Panc1 (cell line): ENCODE measurements around the gene UCP1. TPM values are rescaled to one million over a fixed set of nuclear protein-coding genes. Genes with fewer than 3 reads are reported as not detected.

ENCODE experiments used
- ATAC-seq: fragments of 200-7000 bp; cut with Tn5 transposase; 2 replicates; pipeline ENCODE4 v1.9.1; 2020; ENCODE audit warnings: mild to moderate bottlenecking, moderate library complexity
- Bru-seq: library from RNA; stranded (reverse); fragments of 400-500 nt; gene quantifications from one replicate; lab custom pipeline; 2021; lab: Mats Ljungman, UMichigan
- BruChase-seq, 2 experiments: library from RNA; stranded (reverse); fragments of 400-500 nt; gene quantifications; one replicate each; lab custom pipeline; 2021; lab: Mats Ljungman, UMichigan
- BruUV-seq: library from RNA; stranded (reverse); fragments of 400-500 nt; replicated peaks from 2 replicates; lab custom pipeline; 2021; lab: Mats Ljungman, UMichigan
- CTCF ChIA-PET: fragments of 300-600 bp; sonication (Branson Sonifier 250); formaldehyde crosslinking; loops from one replicate; lab custom pipeline; 2022; ENCODE audit warnings: antibody characterized with exemption; lab: Charles Lee
- POLR2A ChIA-PET: fragments of 300-600 bp; sonication (Branson Sonifier 250); formaldehyde crosslinking; loops from one replicate; lab custom pipeline; 2022; ENCODE audit warnings: antibody characterized with exemption; lab: Charles Lee
- DNase-seq: peaks from one replicate; pipeline ENCODE4 v3.0.0-alpha.2; 2010; ENCODE audit warnings: low read depth, low spot score
- H3K27ac ChIP-seq: 2 replicates; pipeline ENCODE4 v1.5.1; 2011; ENCODE audit warnings: mild to moderate bottlenecking, low read length, inconsistent platforms
- H3K27me3 ChIP-seq: fragments of 200-500 bp; sonication (Bioruptor generic); 2 replicates; pipeline ENCODE4 v1.6.0; 2014; ENCODE audit warnings: low read length, inconsistent platforms; ENCODE audit not compliant: control insufficient read depth, insufficient read depth
- H3K36me3 ChIP-seq: fragments of 200-500 bp; sonication (Bioruptor generic); 2 replicates; pipeline ENCODE4 v1.5.1; 2014; ENCODE audit warnings: inconsistent platforms, mild to moderate bottlenecking, low read length, moderate library complexity; ENCODE audit not compliant: control insufficient read depth, insufficient read depth
- H3K4me1 ChIP-seq: 2 replicates; pipeline ENCODE4 v1.5.1; 2011; ENCODE audit warnings: inconsistent platforms, mild to moderate bottlenecking, low read length, moderate library complexity; ENCODE audit not compliant: control insufficient read depth, insufficient read depth
- H3K4me3 ChIP-seq, 2 experiments: 2 replicates each; pipeline ENCODE4 v1.5.1; 2011 to 2012; ENCODE audit warnings: low read depth in 2 of 2, low read length in 2 of 2, mild to moderate bottlenecking in 2 of 2, inconsistent platforms in 1 of 2, moderate library complexity in 1 of 2
- H3K9me3 ChIP-seq: fragments of 200-500 bp; sonication (Bioruptor generic); 2 replicates; pipeline ENCODE4 v1.5.1; 2014; ENCODE audit warnings: low read depth, mild to moderate bottlenecking, inconsistent platforms, low read length, moderate library complexity; ENCODE audit not compliant: control insufficient read depth, insufficient read depth
- CTCF ChIP-seq: fragments of 450-650 bp; IDR thresholded peaks from 2 replicates; pipeline ENCODE4 v1.5.1; 2017; ENCODE audit warnings: mild to moderate bottlenecking
- POLR2AphosphoS5 ChIP-seq: IDR thresholded peaks from 2 replicates; pipeline ENCODE4 v1.6.1; 2012; ENCODE audit warnings: mild to moderate bottlenecking, low read depth, low read length, moderate library complexity
- REST ChIP-seq, 2 experiments: IDR thresholded peaks; 2 replicates each; pipeline ENCODE4 v1.6.1; 2011 to 2012; ENCODE audit warnings: low read depth in 2 of 2, control low read depth in 1 of 2, low read length in 1 of 2, mild to moderate bottlenecking in 1 of 2, moderate library complexity in 1 of 2; ENCODE audit not compliant: insufficient read depth in 1 of 2
- SIN3A ChIP-seq: IDR thresholded peaks from 2 replicates; pipeline ENCODE4 v1.6.1; 2012; ENCODE audit warnings: low read depth, mild to moderate bottlenecking, low read length, moderate library complexity, borderline replicate concordance; ENCODE audit not compliant: insufficient read depth
- TCF7L2 ChIP-seq: IDR thresholded peaks from 2 replicates; pipeline ENCODE4 v1.6.1; 2011; ENCODE audit warnings: mild to moderate bottlenecking, low read depth, low read length, inconsistent platforms
- in situ Hi-C: cut with HindIII; loops from 2 replicates; pipeline ENCODE4 v1.10.0; 2016; ENCODE audit warnings: low sequenced_read_pairs, low pct_unique_long_range_greater_than_20kb
- intact Hi-C: fragments of 100-400 bp; cut with micrococcal nuclease; formaldehyde crosslinking; loops from one replicate; pipeline ENCODE4 v1.10.0; 2022; ENCODE audit not compliant: unreplicated experiment
- long read RNA-seq: library from polyadenylated mRNA; unstranded; transcript quantifications from one replicate; pipeline ENCODE4 v2.0.0, GENCODE V29; 2021; ENCODE audit not compliant: unreplicated experiment
- polyA plus RNA-seq: library from polyadenylated mRNA; unstranded; fragments of >200 nt; gene quantifications from one replicate; pipeline ENCODE4 v1.2.1, GENCODE V29; 2012; ENCODE audit warnings: missing spikeins; ENCODE audit not compliant: insufficient read length
- total RNA-seq: library from RNA; stranded (reverse); gene quantifications from one replicate; pipeline ENCODE4 v1.2.1, GENCODE V29; 2021; ENCODE audit not compliant: unreplicated experiment

UCP1 gene
- total RNA-seq (not detected), Bru-seq, nascent RNA (percentile 8 among the genes with signal in this experiment), BruChase-seq, experiment 1, labeled RNA remaining after a 2-hour chase (percentile 12 among the genes with signal in this experiment), BruChase-seq, experiment 2, labeled RNA remaining after a 6-hour chase (percentile 9 among the genes with signal in this experiment)
- not detected for polyA plus RNA-seq
- long read RNA-seq, result 0 reads

DNA sequence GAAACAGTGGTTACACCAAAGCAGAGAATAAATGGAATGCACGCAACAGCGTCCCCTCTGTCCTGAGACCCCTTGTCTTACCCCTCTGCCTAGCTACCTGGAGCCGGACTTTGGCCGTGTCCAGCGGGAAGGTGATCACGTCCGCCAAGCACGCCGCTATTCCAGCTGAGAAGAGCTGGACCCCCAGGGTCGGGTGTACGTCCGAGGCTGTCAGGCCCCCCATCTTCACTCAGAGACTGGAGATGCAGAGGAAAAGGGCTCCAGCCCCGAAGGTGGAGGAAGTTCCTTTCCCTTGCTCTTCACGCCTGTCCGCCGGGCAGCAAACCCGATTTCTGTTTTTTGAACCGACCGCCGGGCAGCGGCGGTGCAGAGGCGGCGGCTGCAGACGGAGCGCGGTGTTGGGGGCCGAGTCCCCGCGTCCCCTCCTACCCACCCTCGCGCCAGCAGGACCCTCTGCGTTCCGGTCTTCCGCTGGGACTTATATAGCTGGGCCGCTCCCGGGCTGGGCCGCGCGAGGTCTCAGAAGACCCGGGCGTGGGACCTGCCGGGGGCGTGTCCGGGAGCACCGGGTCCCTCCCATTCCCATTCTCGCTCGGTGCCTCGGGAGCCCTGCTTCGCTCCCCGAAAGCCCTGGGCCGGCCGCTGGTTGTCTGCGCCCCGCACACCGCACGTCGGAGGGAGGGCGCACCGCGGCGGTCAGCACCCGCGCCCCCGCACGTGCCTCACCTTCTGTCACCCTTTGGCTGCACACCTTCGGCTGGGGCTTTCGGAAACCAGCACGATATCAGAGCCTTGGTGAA lies at the start of gene UCP1:
Gene UCP1, minus strand, starts transcription at position 455 of the 800 bp plus-strand sequence. Its CDS starts 232 bp downstream, at position 223.
- Histone ChIP-seq H3K4me1 (no peaks in the 10 kb centered on the region), H3K9me3 (no peaks in the 10 kb centered on the region; the same call in 1 of the 2 replicates), H3K4me3 (peak within 1 kb of the TSS; percentile 30 to 32), H3K36me3 (no peaks in the 10 kb centered on the region), H3K27ac (no peak within 1 kb of the TSS), H3K27me3 (peaks cover 21% of the 10 kb centered on the region)
- DNase-seq (no peak), ATAC-seq (peak; percentile 70)
- no TSS peak for BruUV-seq
- intact Hi-C loops (no loop called here), in situ Hi-C loops (no loop called here)
- POLR2A ChIA-PET, result no interaction called here
- CTCF ChIA-PET, result no interaction called here
- TF ChIP-seq POLR2AphosphoS5 (no peak), REST (IDR thresholded peaks at IDR 0.05; ENCODE audit: insufficient read depth in 1 of 2, low read depth in 2 of 2, low read length in 1 of 2) (no peak), SIN3A (no peak), CTCF (no peak), TCF7L2 (no peak)

GRCh38 chr4:140617499-140618248 lies 48.9 kb upstream of the UCP1 start:
- DNase-seq (no peak), ATAC-seq (no peak)
- Histone ChIP-seq H3K27me3 (no peaks in the 10 kb centered on the region), H3K27ac (no peak overlapping the region), H3K36me3 (no peaks in the 10 kb centered on the region), H3K4me1 (no peaks in the 10 kb centered on the region), H3K9me3 (no peaks in the 10 kb centered on the region), H3K4me3 (no peak overlapping the region)
- no peak for TF ChIP-seq POLR2AphosphoS5
- no peak for TF ChIP-seq CTCF
- no peak for TF ChIP-seq TCF7L2
- no peak for TF ChIP-seq SIN3A
- no peak for TF ChIP-seq REST (IDR thresholded peaks at IDR 0.05; ENCODE audit: insufficient read depth in 1 of 2, low read depth in 2 of 2, low read length in 1 of 2)
- BruUV-seq, result no TSS peak
- ChIA-PET CTCF (no interaction called here), POLR2A (no interaction called here)
- in situ Hi-C loops, result no loop called here
- intact Hi-C loops, result no loop called here
